GM19372 (cell line): ENCODE results near the gene SSR2.
"Not testable (repeated sequence)": the region's sequence is repeated elsewhere in the genome, so short reads cannot be mapped to it uniquely, and the experiment has no call there.

Experiments
- ATAC-seq: cut with Tn5 transposase; IDR thresholded peaks from one replicate; pipeline ENCODE4 v1.9.1; 2021; ENCODE audit warnings: mild to moderate bottlenecking, low read depth, moderate library complexity; ENCODE audit not compliant: unreplicated experiment

SSR2 gene

GRCh38 chr1:156001021-156001661, 19.6 kb downstream of the SSR2 start:
- ATAC-seq = no peak

DNA sequence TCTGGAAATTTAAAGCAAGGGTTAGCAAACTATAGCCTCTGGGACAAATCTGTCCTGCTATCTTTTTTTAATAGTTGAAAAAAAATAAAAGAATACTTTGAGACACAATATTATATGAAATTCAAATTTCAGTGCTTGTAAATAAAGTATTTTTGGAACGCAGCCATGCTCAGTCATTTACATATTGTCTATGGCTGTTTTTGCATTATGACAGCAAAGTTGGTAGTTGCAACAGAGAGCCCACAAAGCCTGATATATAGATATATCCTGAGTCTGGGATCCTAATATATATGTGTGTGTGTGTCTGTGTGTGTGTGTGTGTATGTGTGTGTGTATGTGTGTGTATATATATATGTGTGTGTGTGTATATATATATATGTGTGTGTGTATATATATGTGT, 20.8 kb downstream of the SSR2 start:
- ATAC-seq = no peak

- ATAC-seq = no peak
Observed at GRCh38 chr1:155996166-155996565, 24.6 kb downstream of the SSR2 start.

DNA sequence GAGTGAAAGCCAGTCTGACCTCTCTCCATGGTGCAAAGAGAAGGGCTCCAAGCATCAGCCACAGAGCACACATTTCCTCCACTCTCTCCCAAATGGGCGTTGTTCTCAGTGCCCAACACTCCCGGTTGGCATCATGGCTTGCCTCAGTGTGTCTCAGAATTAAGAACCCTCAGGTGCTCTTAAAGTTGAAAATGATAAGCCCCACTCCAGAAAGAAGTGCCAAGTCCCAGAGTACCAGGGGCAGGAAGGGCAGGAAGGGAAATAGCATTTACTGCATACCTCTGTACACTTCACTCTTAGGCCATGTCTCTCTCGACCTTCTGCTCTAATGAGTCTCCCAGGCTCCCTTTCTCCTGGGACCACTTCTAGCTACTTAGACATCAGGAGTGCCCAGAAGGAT, 27.2 kb downstream of the SSR2 start:
- ATAC-seq = no peak

- ATAC-seq = no peak
Observed at GRCh38 chr1:155990005-155990739, 30.6 kb downstream of the SSR2 start.

- no peak for ATAC-seq
Observed at GRCh38 chr1:155989242-155990004, 31.3 kb downstream of the SSR2 start.

- not testable (repeated sequence) for ATAC-seq
Observed at GRCh38 chr1:155984903-155985645, 35.7 kb downstream of the SSR2 start.

DNA sequence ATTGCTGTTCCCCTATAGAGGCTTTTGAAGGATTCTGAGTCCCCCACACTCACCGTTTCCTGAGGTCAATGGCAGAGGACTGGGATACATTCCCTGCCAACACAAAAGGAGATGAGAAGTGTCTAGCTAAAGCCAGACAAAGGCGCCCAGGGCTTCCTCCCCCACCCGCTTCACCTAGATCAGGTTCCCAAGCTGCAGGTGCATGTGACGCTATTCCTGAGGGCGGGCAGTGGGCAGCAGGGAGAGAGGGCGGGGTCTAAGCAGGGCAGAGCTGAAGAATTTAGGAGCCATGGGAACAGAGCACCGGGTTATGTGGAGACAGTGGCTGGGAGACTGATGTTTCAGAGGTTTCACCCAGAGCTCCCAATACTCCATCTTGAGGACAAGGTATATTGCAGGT, 36.4 kb downstream of the SSR2 start:
- ATAC-seq = no peak

DNA sequence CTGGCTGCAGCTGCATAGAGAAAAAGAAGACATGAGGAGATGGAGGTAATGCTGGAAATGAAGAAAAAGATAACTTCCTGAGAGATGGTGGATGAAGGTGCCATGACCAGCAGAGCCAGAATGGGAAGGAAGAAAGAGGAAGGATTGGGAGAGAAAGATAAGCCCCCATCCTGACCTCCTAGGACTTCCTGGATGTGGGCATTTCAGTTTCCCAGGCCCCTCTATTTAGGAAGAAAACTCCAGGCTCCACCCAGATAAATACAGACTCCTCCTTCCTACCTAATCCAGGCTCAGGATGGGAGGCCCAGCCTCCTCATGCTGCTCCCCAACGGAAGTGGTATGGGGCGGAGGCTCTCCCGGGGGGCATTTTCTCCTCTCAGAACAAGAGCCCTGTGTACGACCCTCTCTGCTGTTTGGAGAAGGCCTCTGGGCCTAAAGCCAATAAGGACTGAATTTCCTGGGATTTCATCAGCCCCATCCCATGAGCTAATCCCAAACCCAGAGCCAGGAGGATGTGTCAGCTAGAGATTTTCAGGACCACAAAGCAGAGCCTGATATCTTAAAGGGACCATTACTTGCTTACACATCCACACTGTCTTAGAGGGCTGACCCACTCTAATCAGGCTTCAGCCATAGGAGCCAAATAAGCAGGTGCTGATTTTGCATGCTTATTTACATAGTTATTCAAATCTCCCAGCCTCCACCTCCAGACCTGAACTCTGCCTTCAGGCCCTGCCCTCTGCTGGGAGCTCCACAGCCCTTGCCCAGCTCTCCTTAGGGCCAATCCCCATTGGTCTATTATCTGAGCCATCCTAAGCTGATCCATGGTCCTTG, 37.3 kb downstream of the SSR2 start:
- ATAC-seq = no peak

DNA sequence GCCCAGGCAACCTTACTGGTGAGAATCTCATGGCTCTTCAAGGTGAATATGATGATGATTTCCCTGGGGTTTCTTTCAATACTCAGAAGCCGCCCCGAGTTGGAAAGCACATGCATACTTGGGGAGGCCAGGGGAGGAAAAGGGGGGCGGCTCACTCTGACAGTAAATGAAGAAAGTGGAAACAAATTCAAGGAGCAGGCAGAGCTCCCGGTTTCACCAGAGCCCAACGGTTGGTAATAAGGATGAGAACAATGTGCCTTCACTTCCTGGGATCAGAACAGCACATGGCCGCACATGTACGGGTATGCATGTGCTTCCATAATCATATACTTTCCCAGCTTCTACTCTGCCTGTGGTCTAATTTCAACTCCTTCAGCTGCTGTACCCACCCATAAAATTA, 38.6 kb downstream of the SSR2 start:
- ATAC-seq = no peak

GRCh38 chr1:155981266-155982088, 39.3 kb downstream of the SSR2 start:
- ATAC-seq = no peak

GRCh38 chr1:155979597-155980343, 41.0 kb downstream of the SSR2 start:
- ATAC-seq = no peak

DNA sequence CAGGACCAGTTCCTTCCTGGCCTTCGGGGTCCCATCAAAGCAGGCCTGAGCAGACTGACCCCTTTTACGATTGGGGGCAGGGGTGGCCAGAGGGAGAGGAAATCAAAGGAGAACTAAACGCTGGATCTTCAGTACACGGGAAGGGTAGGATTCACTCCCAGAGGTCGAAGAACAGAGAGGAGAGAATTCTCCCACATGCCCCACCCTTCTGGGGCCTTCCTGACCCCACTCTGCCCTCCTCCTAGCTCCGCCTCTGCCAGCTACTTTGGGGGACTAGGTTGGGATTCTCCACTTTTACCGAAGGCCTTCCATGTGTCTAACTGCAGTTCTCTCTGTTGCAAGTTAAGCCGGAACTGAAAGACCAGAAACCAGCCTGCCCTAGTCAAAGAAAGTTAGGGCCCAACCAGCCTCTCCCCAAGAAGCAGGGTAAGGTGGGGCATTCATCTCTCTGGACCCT, 41.8 kb downstream of the SSR2 start:
- no peak for ATAC-seq

- ATAC-seq = peak; percentile 47
Observed at GRCh38 chr1:155978325-155978972, 42.3 kb downstream of the SSR2 start, which contains the start of gene ARHGEF2. TSS of gene ARHGEF2 (minus strand) at chr1:155978547. CDS start at chr1:155978427, 120 bp downstream.

GRCh38 chr1:155977690-155978324, 42.9 kb downstream of the SSR2 start:
- ATAC-seq = no peak

DNA sequence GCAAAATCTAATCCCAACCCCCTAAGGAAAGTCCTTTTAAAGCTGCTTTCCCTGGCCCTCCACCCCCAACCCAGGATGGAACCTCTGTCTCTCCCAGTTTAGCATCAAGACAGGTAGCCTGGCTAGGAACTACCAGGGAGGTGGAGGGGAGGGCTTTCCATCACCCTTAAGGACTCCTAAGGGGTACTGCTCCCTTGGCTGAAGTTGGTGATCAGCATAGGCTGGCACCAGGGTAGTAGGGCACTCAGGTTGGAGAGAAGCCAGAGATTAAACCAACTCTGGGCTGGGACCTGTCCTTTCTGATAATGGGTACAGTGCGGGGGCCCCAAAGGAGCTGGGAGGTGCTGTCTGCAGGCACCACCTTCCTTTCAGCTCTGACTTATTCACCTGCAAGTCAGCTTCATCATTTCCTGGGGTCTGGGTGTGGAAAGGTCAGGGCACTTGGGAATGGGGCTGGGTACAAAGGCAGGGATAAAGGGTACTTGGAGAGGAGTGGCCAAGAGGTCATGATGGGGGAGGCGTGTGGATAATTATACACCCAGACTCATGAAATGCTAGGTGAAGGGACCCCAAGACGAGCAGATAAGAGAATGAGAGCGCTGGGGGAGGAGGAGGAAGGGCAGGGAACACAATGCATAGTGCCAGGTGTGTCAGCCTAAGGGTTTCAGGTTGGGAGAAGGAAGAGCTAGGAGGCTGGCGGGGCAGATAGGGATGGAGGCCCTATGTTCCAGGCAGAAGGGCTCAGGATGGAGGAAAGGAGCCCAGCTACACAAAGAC, 43.6 kb downstream of the SSR2 start:
- no peak for ATAC-seq
